ENCODE data around the gene MED22.
"Not testable (repeated sequence)": the region's sequence is repeated elsewhere in the genome, so short reads cannot be mapped to it uniquely, and the experiment has no call there.

DNA sequence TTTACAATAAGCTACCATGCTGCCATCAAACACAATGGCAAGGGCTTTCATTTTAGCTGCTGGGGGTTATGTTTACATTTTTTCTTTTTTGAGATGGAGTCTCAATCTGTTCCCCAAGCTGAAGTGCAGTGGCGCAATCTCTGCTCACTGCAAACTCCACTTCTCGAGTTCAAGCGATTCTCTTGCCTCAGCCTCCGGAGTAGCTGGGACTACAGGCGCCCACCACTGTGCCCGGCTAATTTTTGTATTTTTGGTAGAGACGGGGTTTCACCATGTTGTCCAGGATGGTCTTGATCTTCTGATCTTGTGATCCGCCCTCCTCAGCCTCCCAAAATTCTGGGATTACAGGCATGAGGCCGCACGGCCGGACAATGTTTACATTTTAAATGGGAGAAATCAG is 13.0 kb downstream of the MED22 start:
- TF ChIP-seq, protein P1, sequence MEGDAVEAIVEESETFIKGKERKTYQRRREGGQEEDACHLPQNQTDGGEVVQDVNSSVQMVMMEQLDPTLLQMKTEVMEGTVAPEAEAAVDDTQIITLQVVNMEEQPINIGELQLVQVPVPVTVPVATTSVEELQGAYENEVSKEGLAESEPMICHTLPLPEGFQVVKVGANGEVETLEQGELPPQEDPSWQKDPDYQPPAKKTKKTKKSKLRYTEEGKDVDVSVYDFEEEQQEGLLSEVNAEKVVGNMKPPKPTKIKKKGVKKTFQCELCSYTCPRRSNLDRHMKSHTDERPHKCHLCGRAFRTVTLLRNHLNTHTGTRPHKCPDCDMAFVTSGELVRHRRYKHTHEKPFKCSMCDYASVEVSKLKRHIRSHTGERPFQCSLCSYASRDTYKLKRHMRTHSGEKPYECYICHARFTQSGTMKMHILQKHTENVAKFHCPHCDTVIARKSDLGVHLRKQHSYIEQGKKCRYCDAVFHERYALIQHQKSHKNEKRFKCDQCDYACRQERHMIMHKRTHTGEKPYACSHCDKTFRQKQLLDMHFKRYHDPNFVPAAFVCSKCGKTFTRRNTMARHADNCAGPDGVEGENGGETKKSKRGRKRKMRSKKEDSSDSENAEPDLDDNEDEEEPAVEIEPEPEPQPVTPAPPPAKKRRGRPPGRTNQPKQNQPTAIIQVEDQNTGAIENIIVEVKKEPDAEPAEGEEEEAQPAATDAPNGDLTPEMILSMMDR (IDR thresholded peaks at IDR 0.05; ENCODE audit: insufficient read depth, low read length): not testable (repeated sequence)
- TF ChIP-seq POLR2AphosphoS5 (IDR thresholded peaks at IDR 0.05; ENCODE audit: low read depth): not testable (repeated sequence)
- TF ChIP-seq, protein P2, sequence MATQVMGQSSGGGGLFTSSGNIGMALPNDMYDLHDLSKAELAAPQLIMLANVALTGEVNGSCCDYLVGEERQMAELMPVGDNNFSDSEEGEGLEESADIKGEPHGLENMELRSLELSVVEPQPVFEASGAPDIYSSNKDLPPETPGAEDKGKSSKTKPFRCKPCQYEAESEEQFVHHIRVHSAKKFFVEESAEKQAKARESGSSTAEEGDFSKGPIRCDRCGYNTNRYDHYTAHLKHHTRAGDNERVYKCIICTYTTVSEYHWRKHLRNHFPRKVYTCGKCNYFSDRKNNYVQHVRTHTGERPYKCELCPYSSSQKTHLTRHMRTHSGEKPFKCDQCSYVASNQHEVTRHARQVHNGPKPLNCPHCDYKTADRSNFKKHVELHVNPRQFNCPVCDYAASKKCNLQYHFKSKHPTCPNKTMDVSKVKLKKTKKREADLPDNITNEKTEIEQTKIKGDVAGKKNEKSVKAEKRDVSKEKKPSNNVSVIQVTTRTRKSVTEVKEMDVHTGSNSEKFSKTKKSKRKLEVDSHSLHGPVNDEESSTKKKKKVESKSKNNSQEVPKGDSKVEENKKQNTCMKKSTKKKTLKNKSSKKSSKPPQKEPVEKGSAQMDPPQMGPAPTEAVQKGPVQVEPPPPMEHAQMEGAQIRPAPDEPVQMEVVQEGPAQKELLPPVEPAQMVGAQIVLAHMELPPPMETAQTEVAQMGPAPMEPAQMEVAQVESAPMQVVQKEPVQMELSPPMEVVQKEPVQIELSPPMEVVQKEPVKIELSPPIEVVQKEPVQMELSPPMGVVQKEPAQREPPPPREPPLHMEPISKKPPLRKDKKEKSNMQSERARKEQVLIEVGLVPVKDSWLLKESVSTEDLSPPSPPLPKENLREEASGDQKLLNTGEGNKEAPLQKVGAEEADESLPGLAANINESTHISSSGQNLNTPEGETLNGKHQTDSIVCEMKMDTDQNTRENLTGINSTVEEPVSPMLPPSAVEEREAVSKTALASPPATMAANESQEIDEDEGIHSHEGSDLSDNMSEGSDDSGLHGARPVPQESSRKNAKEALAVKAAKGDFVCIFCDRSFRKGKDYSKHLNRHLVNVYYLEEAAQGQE (IDR thresholded peaks at IDR 0.05; ENCODE audit: insufficient replicate concordance, low read depth): not testable (repeated sequence)

Measured in HL-60 (cell line).